CD4-positive, alpha-beta memory T cell (primary cell): Measurements from ENCODE around the gene P3H2. TPM values are rescaled to one million over a fixed set of nuclear protein-coding genes. Genes with fewer than 3 reads are reported as not detected.

Experiments used
- CTCF ChIA-PET: fragments of 350-600 bp; sonication (Branson Sonifier 250); formaldehyde crosslinking; loops from one replicate; lab custom pipeline; 2021; ENCODE audit warnings: inconsistent platforms; ENCODE audit not compliant: partially characterized antibody; lab: Charles Lee
- POLR2A ChIA-PET: fragments of 350-600 bp; sonication (Branson Sonifier 250); formaldehyde crosslinking; loops from one replicate; lab custom pipeline; 2021; ENCODE audit not compliant: partially characterized antibody; lab: Charles Lee
- DNase-seq, 5 donors: peaks; one replicate each; pipeline versions ENCODE4 v3.0.0 to v3.0.0-alpha.2; 2020 to 2022; ENCODE audit warnings: mixed read lengths in 1 of 5
- H3K27ac ChIP-seq: one replicate; pipeline ENCODE4 v1.7.0; 2013; ENCODE audit warnings: low read depth, low read length
- H3K27me3 ChIP-seq: 2 replicates; pipeline ENCODE4 v1.7.0; 2013; ENCODE audit warnings: mild to moderate bottlenecking, low read length, moderate library complexity; ENCODE audit not compliant: insufficient read depth
- H3K36me3 ChIP-seq: 2 replicates; pipeline ENCODE4 v1.7.0; 2013; ENCODE audit warnings: mild to moderate bottlenecking, low read length, moderate library complexity; ENCODE audit not compliant: insufficient read depth
- H3K4me1 ChIP-seq: 2 replicates; pipeline ENCODE4 v1.7.0; 2013; ENCODE audit warnings: mild to moderate bottlenecking, low read length, moderate library complexity; ENCODE audit not compliant: insufficient read depth
- H3K4me3 ChIP-seq, 2 donors: one replicate each; pipeline ENCODE4 v1.7.0; 2013; ENCODE audit warnings: low read length in 2 of 2, mild to moderate bottlenecking in 1 of 2
- H3K9me3 ChIP-seq, 2 donors: one replicate each; pipeline ENCODE4 v1.7.0; 2013; ENCODE audit warnings: low read length in 2 of 2, control low read depth in 1 of 2; ENCODE audit not compliant: control insufficient read depth in 1 of 2
- H3K27ac Mint-ChIP-seq, 7 donors: one replicate each; pipeline ENCODE4 v1.8.0; 2020 to 2021; ENCODE audit warnings: mixed read lengths in 7 of 7, mild to moderate bottlenecking in 6 of 7, inconsistent platforms in 3 of 7, moderate library complexity in 3 of 7
- H3K27me3 Mint-ChIP-seq, 2 donors: one replicate each; pipeline ENCODE4 v1.8.0; 2020 to 2021; ENCODE audit warnings: mixed read lengths in 2 of 2
- H3K36me3 Mint-ChIP-seq, 2 donors: one replicate each; pipeline ENCODE4 v1.8.0; 2020 to 2021; ENCODE audit warnings: mixed read lengths in 2 of 2, inconsistent platforms in 1 of 2, mild to moderate bottlenecking in 1 of 2
- H3K4me1 Mint-ChIP-seq, 4 donors: one replicate each; pipeline ENCODE4 v1.8.0; 2020 to 2021; ENCODE audit warnings: mixed read lengths in 4 of 4, mild to moderate bottlenecking in 1 of 4
- H3K4me3 Mint-ChIP-seq, 8 donors: one replicate each; pipeline ENCODE4 v1.8.0; 2020 to 2021; ENCODE audit warnings: mixed read lengths in 8 of 8, mild to moderate bottlenecking in 7 of 8, moderate library complexity in 6 of 8, inconsistent platforms in 3 of 8
- H3K9me3 Mint-ChIP-seq, 8 donors: one replicate each; pipeline ENCODE4 v1.8.0; 2020 to 2021; ENCODE audit warnings: mixed read lengths in 8 of 8, mild to moderate bottlenecking in 5 of 8, inconsistent platforms in 3 of 8, moderate library complexity in 1 of 8
- intact Hi-C: fragments of 100-400 bp; cut with micrococcal nuclease; formaldehyde crosslinking; loops from one replicate; pipeline ENCODE4 v1.15.1; 2023
- polyA plus RNA-seq, 2 donors: library from polyadenylated mRNA; unstranded; fragments of 300-500 nt; fragmentation: Illumina TruSeq; gene quantifications; one replicate each; pipeline ENCODE4 v1.2.3, GENCODE V29; 2021
- total RNA-seq, 2 experiments: library from RNA; stranded (reverse); gene quantifications; one replicate each; pipeline ENCODE4 v1.2.3, GENCODE V29; 2021

P3H2 gene
- total and polyA plus RNA-seq, 4 experiments from 2014 or later: not detected

DNA sequence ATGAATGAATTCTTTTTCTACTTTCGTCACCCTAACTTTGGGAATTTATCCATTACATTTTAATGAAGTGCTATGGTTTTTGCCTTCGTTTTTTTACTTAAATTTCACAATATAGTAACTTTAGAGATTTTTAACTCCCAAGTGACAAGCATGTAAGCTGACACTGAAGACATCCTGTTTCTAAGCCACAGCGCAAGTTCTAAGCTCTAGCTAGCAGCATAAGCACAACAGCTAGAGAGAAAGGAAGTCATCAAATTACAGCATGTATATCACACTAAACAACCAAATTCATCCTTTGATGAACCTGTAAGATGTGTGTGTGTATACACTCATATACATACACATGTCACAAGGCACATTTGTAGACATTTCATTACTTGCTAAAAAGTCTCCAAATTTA, 119.3 kb downstream of the P3H2 start:
- H3K4me3 Mint-ChIP-seq: no peak overlapping the region
- Histone ChIP-seq H3K9me3 (no peaks in the 10 kb centered on the region), H3K4me1 (no peaks in the 10 kb centered on the region), H3K27me3 (no peaks in the 10 kb centered on the region), H3K27ac (no peak overlapping the region), H3K4me3 (no peak overlapping the region), H3K36me3 (no peaks in the 10 kb centered on the region)
- intact Hi-C loops: no loop called here
- H3K9me3 Mint-ChIP-seq: peaks cover 0 to 3% (median 0%) of the 10 kb centered on the region in 8 donors
- H3K27ac Mint-ChIP-seq: no peak overlapping the region
- ChIA-PET POLR2A (no interaction called here), CTCF (no interaction called here)
- no peak for DNase-seq
- no peaks in the 10 kb centered on the region for H3K4me1 Mint-ChIP-seq
- no peaks in the 10 kb centered on the region for H3K36me3 Mint-ChIP-seq
- H3K27me3 Mint-ChIP-seq: peaks cover 5% of the 10 kb centered on the region in 2 donors

DNA sequence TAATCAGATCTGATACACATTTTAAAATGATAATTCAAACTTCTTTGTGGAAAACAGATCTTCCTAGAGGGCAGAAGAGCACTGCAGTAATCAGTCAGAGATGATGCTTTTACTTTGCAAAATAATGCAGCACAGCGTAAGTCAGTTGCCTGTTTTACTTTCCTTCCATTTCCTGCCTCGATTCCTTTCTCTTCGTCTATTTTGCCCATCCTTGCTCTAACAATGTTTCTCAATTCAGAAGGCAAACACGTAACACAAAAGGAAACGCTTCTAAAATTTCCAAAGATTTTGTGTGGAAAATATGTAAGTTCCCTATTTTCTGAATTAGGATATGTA, 119.9 kb downstream of the P3H2 start:
- peaks cover 4 to 10% of the 10 kb centered on the region in 2 donors for H3K27me3 Mint-ChIP-seq
- Histone ChIP-seq H3K27ac (no peak overlapping the region), H3K9me3 (no peaks in the 10 kb centered on the region), H3K36me3 (no peaks in the 10 kb centered on the region), H3K27me3 (no peaks in the 10 kb centered on the region), H3K4me1 (no peaks in the 10 kb centered on the region), H3K4me3 (no peak overlapping the region)
- POLR2A ChIA-PET: no interaction called here
- no peaks in the 10 kb centered on the region for H3K36me3 Mint-ChIP-seq
- intact Hi-C loops: no loop called here
- H3K27ac Mint-ChIP-seq: no peak overlapping the region
- no peak for DNase-seq
- no peaks in the 10 kb centered on the region for H3K4me1 Mint-ChIP-seq
- no peak overlapping the region for H3K4me3 Mint-ChIP-seq
- H3K9me3 Mint-ChIP-seq: peaks cover 0 to 3% (median 0%) of the 10 kb centered on the region in 8 donors
- CTCF ChIA-PET: no interaction called here

DNA sequence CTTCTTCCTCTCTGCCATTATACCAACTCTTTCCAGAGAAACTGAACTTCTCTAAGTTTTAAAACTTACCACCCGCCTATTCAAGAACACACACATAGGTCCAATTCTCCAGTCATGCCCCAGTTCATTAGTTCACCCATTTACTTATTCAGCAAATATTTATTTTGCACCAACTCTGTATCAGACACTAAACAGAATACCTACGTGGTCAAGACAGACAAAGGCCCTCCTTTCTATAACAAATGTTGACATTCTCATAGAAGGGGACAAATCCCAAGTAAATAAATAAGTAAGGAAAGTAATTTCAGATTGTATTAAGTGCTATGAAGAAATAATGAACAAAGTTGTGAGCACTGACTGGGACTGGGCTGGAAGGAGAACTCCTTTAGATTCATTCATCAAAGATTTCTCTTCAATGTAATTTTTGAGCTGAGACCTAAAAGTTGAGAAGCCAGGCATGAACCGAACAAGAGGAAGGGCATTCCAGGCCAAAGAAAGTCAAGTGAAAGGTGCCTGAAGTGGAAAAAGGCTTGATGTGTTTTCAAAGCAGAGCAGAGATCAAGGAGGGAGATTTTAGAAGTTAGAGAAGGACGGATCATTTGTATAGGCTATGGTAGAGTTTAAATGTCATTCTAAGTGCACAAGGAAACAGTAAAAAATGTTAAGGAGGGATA, 120.4 kb downstream of the P3H2 start:
- H3K4me3 ChIP-seq: no peak overlapping the region
- CTCF ChIA-PET: no interaction called here
- no peak overlapping the region for H3K4me3 Mint-ChIP-seq
- H3K27ac Mint-ChIP-seq: no peak overlapping the region
- H3K9me3 ChIP-seq: no peaks in the 10 kb centered on the region
- H3K27me3 ChIP-seq: no peaks in the 10 kb centered on the region
- intact Hi-C loops: no loop called here
- H3K27me3 Mint-ChIP-seq: peaks cover 4 to 10% of the 10 kb centered on the region in 2 donors
- H3K27ac ChIP-seq: no peak overlapping the region
- H3K36me3 ChIP-seq: no peaks in the 10 kb centered on the region
- peaks cover 0 to 3% (median 0%) of the 10 kb centered on the region in 8 donors for H3K9me3 Mint-ChIP-seq
- DNase-seq: no peak
- POLR2A ChIA-PET: no interaction called here
- no peaks in the 10 kb centered on the region for H3K36me3 Mint-ChIP-seq
- H3K4me1 ChIP-seq: no peaks in the 10 kb centered on the region
- H3K4me1 Mint-ChIP-seq: no peaks in the 10 kb centered on the region

DNA sequence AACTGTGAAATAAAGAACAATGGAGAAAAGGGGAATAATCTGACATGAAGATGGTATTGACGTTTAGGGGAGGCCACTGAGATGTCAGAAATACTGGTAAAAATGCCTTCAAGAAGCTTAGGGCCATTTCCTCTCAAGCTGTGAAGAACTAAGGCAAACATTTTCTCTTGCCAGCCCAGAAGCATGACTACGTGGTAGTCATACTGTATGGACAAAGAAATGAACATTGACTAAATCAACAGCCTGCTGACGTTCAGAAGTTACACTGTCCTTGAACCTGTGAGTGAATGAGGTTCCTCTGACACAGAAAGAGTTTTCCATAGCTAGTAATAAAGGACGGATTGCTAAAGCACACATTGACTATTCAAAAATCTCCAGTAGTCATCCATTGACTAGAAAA, 121.0 kb downstream of the P3H2 start:
- Histone ChIP-seq H3K36me3 (no peaks in the 10 kb centered on the region), H3K27ac (no peak overlapping the region), H3K4me3 (no peak overlapping the region), H3K9me3 (no peaks in the 10 kb centered on the region), H3K4me1 (no peaks in the 10 kb centered on the region), H3K27me3 (no peaks in the 10 kb centered on the region)
- H3K27ac Mint-ChIP-seq: no peak overlapping the region
- H3K4me1 Mint-ChIP-seq: no peaks in the 10 kb centered on the region
- intact Hi-C loops: no loop called here
- H3K27me3 Mint-ChIP-seq: peaks cover 5 to 11% of the 10 kb centered on the region in 2 donors
- H3K4me3 Mint-ChIP-seq: no peak overlapping the region
- ChIA-PET POLR2A (no interaction called here), CTCF (interaction anchor here (1.1 kb wide), 1 partner anchor 38 kb away, joined by 4 read pairs; no protein-coding TSS in a partner anchor)
- H3K9me3 Mint-ChIP-seq: peaks cover 0 to 3% (median 0%) of the 10 kb centered on the region in 8 donors
- H3K36me3 Mint-ChIP-seq: no peaks in the 10 kb centered on the region
- DNase-seq: no peak

DNA sequence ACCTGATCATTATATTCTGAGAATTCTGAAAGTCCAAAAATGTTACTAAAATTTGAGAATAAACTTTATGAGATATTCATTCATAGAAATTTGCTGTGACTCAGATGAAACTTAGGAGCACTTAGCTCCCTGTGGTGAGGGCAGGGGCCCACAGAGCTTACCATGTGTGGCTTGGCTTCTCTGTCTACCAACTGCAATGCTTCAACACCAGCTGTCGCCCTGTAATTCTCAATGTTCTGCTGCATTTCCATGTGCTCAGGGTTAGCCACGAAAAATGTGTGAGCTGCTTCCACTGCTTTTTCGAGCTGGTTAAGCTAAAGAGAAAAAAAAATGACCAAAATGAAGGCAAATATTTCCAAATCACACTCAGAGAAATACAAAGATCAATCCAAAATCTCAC, 125.6 kb downstream of the P3H2 start:
- Mint-ChIP-seq H3K27me3 (peaks cover 12 to 15% of the 10 kb centered on the region in 2 donors), H3K4me3 (no peak overlapping the region), H3K27ac (no peak overlapping the region), H3K4me1 (no peaks in the 10 kb centered on the region), H3K36me3 (no peaks in the 10 kb centered on the region), H3K9me3 (peaks cover 0 to 3% (median 0%) of the 10 kb centered on the region in 8 donors)
- no peak for DNase-seq
- no peaks in the 10 kb centered on the region for H3K36me3 ChIP-seq
- H3K9me3 ChIP-seq: no peaks in the 10 kb centered on the region
- ChIA-PET POLR2A (no interaction called here), CTCF (interaction anchor here (0.6 kb wide), 1 partner anchor 68 kb away, joined by 3 read pairs; no protein-coding TSS in a partner anchor)
- no peaks in the 10 kb centered on the region for H3K27me3 ChIP-seq
- H3K27ac ChIP-seq: no peak overlapping the region
- no peaks in the 10 kb centered on the region for H3K4me1 ChIP-seq
- H3K4me3 ChIP-seq: no peak overlapping the region
- intact Hi-C loops: no loop called here

DNA sequence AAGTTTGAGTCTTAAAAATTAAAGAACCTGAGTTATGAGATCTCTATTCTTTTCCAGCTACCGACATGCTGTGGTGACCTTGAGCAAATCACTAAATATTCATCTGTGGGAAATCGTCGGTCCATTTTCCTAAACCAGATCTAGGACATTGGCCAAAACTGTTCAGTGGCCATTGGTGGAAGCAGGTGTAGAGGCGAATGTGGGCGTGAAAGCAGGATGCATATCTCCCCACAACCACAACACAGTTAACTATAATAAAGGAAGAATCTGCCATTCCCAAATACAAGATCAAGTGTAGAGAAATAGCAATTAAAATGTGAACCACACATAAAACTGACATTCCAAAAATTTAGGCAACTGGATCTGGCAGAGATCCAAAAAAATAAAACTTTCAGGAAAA, 129.9 kb downstream of the P3H2 start:
- H3K9me3 ChIP-seq: no peaks in the 10 kb centered on the region
- intact Hi-C loops: no loop called here
- no peak for DNase-seq
- H3K36me3 Mint-ChIP-seq: no peaks in the 10 kb centered on the region
- ChIA-PET CTCF (no interaction called here), POLR2A (no interaction called here)
- H3K9me3 Mint-ChIP-seq: no peaks in the 10 kb centered on the region
- H3K4me3 ChIP-seq: no peak overlapping the region
- H3K27ac Mint-ChIP-seq: no peak overlapping the region
- H3K27me3 ChIP-seq: no peaks in the 10 kb centered on the region
- no peaks in the 10 kb centered on the region for H3K36me3 ChIP-seq
- peaks cover 0 to 2% (median 0%) of the 10 kb centered on the region in 4 donors for H3K4me1 Mint-ChIP-seq
- no peaks in the 10 kb centered on the region for H3K4me1 ChIP-seq
- peaks cover 19 to 20% of the 10 kb centered on the region in 2 donors for H3K27me3 Mint-ChIP-seq
- no peak overlapping the region for H3K4me3 Mint-ChIP-seq
- no peak overlapping the region for H3K27ac ChIP-seq

DNA sequence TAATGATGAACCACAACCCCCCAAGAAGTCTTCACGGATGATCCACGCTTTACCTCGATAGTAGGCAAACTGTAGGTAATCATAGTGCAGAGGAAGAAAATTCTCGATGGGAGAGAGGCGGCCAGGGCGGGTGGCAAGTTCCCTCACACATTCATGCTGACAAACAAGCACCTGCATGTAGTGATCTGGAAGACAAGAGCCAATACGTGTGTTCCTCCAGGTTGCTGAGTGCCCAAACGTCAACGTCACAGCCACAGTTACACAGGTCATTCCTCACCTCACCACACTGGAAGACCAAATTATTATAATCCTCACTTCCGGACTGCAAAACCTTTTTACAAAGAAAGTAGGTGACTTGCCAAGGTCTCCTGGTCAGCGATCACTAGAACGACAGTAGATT, 131.8 kb downstream of the P3H2 start:
- no peaks in the 10 kb centered on the region for H3K9me3 Mint-ChIP-seq
- Histone ChIP-seq H3K27ac (no peak overlapping the region), H3K9me3 (no peaks in the 10 kb centered on the region), H3K4me3 (no peak overlapping the region), H3K27me3 (no peaks in the 10 kb centered on the region), H3K4me1 (no peaks in the 10 kb centered on the region), H3K36me3 (no peaks in the 10 kb centered on the region)
- no peak for DNase-seq
- no peak overlapping the region for H3K4me3 Mint-ChIP-seq
- H3K27ac Mint-ChIP-seq: peak overlapping the region in 1 of 7 donors; percentile 23
- H3K4me1 Mint-ChIP-seq: peaks cover 0 to 2% (median 0%) of the 10 kb centered on the region in 4 donors
- ChIA-PET POLR2A (no interaction called here), CTCF (no interaction called here)
- H3K27me3 Mint-ChIP-seq: peaks cover 13 to 17% of the 10 kb centered on the region in 2 donors
- no peaks in the 10 kb centered on the region for H3K36me3 Mint-ChIP-seq
- intact Hi-C loops: no loop called here
